ENCODE measurements around the gene FAM229B. TPM values are rescaled to one million over a fixed set of nuclear protein-coding genes. Genes with fewer than 3 reads are reported as not detected.
A peak's percentile ranks its signal among the peaks of the same experiment; 100 is the strongest.

The FAM229B gene
- total RNA-seq, 1 donor from 2014 or later = 31.8 TPM

DNA sequence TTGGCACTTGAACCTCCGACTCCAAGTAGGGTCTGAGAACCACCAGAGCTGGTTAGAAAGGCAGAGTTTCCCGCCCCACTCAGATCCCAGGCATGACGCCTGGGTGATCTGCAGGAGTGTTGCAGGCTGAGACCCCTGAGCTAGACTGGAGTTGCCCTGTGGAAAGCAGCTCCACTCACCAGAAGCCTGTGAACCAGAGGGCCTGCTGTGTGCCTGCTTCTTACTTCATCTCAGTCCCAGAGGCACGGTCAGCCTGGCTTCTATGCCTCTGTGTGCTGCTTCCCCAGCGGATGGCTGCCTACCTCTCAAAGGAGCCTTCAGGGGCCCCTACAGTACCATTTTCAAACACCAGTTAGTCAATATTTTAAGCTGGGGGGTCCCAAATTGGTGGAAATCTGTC lies 49.1 kb upstream of the FAM229B start:
- Histone ChIP-seq H3K79me2 (ENCODE audit: insufficient read depth, low read length) (no peaks in the 10 kb centered on the region), H3K4me1 (ENCODE audit: insufficient read depth, low read length) (peaks cover 31% of the 10 kb centered on the region), H4K20me1 (ENCODE audit: insufficient read depth, low read length) (no peaks in the 10 kb centered on the region), H3K9ac (ENCODE audit: low read length) (peak overlapping the region; percentile 84), H3K36me3 (ENCODE audit: insufficient read depth, low read length) (no peaks in the 10 kb centered on the region), H3K27me3 (ENCODE audit: insufficient read depth, low read length) (no peaks in the 10 kb centered on the region), H3K4me2 (ENCODE audit: low read length) (peak overlapping the region; percentile 81), H2AFZ (ENCODE audit: low read depth, low read length) (peak overlapping the region; percentile 77), H3K9me3 (ENCODE audit: insufficient read depth, low read depth, low read length) (no peaks in the 10 kb centered on the region), H3K4me3 (ENCODE audit: insufficient read depth, low read depth, low read length) (peak overlapping the region; percentile 42), H3K27ac (ENCODE audit: low read depth, low read length) (peak overlapping the region; percentile 94)
- Mint-ChIP-seq H3K27ac (ENCODE audit: unreplicated experiment) (peak overlapping the region; percentile 21), H3K4me1 (ENCODE audit: low read depth, unreplicated experiment) (peaks cover 28% of the 10 kb centered on the region), H3K27me3 (ENCODE audit: low read depth, unreplicated experiment) (peaks cover 3% of the 10 kb centered on the region), H3K36me3 (ENCODE audit: low read depth, unreplicated experiment) (no peaks in the 10 kb centered on the region), H3K9me3 (ENCODE audit: unreplicated experiment) (no peaks in the 10 kb centered on the region), H3K4me3 (ENCODE audit: unreplicated experiment) (no peak overlapping the region)
- TF ChIP-seq, protein P1, sequence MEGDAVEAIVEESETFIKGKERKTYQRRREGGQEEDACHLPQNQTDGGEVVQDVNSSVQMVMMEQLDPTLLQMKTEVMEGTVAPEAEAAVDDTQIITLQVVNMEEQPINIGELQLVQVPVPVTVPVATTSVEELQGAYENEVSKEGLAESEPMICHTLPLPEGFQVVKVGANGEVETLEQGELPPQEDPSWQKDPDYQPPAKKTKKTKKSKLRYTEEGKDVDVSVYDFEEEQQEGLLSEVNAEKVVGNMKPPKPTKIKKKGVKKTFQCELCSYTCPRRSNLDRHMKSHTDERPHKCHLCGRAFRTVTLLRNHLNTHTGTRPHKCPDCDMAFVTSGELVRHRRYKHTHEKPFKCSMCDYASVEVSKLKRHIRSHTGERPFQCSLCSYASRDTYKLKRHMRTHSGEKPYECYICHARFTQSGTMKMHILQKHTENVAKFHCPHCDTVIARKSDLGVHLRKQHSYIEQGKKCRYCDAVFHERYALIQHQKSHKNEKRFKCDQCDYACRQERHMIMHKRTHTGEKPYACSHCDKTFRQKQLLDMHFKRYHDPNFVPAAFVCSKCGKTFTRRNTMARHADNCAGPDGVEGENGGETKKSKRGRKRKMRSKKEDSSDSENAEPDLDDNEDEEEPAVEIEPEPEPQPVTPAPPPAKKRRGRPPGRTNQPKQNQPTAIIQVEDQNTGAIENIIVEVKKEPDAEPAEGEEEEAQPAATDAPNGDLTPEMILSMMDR (IDR thresholded peaks at IDR 0.05; ENCODE audit: insufficient read depth, low read depth, low read length) = no peak
- TF ChIP-seq EZH2 (IDR thresholded peaks at IDR 0.05; ENCODE audit: insufficient read depth, low read length) = no peak
- DNase-seq (ENCODE audit: low read depth) (no peak), FAIRE-seq (no peak)

DNA sequence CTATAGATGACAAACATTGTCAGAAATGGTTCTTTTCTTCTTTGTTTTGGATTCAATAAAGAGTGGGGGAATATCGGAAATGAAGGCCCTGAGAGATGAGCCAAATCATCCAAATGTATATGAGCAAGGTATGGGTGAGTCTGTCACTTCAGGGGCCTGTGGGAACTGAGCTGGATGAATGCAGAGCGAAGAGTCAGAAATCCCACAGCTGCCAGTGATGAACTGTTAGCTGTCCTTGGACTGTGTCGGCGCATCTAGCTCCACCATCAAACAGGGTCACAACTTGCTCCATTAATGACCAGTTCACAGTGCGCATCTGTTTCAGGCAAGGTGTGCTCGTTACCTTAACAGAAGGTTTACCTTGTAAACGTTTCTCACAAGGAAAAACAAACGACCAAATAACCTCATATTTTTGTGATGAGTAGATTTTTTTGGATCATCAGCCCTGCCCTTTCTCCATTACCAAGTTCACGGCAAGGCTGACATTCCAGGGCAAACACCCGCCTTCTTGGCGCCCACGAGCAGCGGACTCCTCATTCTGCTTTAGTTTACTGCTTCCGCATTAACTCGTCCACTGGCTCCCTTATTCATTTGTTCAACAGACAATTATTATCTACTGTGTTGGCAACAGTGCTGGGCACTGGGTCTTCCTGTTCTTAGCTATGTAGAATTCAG lies 48.5 kb upstream of the FAM229B start:
- peaks cover 33% of the 10 kb centered on the region for H3K4me1 ChIP-seq (ENCODE audit: insufficient read depth, low read length)
- Mint-ChIP-seq H3K36me3 (ENCODE audit: low read depth, unreplicated experiment) (no peaks in the 10 kb centered on the region), H3K27me3 (ENCODE audit: low read depth, unreplicated experiment) (no peaks in the 10 kb centered on the region), H3K4me1 (ENCODE audit: low read depth, unreplicated experiment) (peaks cover 30% of the 10 kb centered on the region), H3K4me3 (ENCODE audit: unreplicated experiment) (no peak overlapping the region), H3K27ac (ENCODE audit: unreplicated experiment) (peak overlapping the region; percentile 21), H3K9me3 (ENCODE audit: unreplicated experiment) (no peaks in the 10 kb centered on the region)
- peak overlapping the region; percentile 81 for H3K4me2 ChIP-seq (ENCODE audit: low read length)
- no peak overlapping the region for H2AFZ ChIP-seq (ENCODE audit: low read depth, low read length)
- no peaks in the 10 kb centered on the region for H3K79me2 ChIP-seq (ENCODE audit: insufficient read depth, low read length)
- no peaks in the 10 kb centered on the region for H3K27me3 ChIP-seq (ENCODE audit: insufficient read depth, low read length)
- H3K9me3 ChIP-seq (ENCODE audit: insufficient read depth, low read depth, low read length) = no peaks in the 10 kb centered on the region
- peak overlapping the region; percentile 94 for H3K27ac ChIP-seq (ENCODE audit: low read depth, low read length)
- DNase-seq (ENCODE audit: low read depth) (peak; percentile 55), FAIRE-seq (no peak)
- H3K4me3 ChIP-seq (ENCODE audit: insufficient read depth, low read depth, low read length) = no peak overlapping the region
- TF ChIP-seq, protein P1 (IDR thresholded peaks at IDR 0.05; ENCODE audit: insufficient read depth, low read depth, low read length) = no peak
- no peaks in the 10 kb centered on the region for H3K36me3 ChIP-seq (ENCODE audit: insufficient read depth, low read length)
- peak overlapping the region; percentile 84 for H3K9ac ChIP-seq (ENCODE audit: low read length)
- H4K20me1 ChIP-seq (ENCODE audit: insufficient read depth, low read length) = no peaks in the 10 kb centered on the region

DNA sequence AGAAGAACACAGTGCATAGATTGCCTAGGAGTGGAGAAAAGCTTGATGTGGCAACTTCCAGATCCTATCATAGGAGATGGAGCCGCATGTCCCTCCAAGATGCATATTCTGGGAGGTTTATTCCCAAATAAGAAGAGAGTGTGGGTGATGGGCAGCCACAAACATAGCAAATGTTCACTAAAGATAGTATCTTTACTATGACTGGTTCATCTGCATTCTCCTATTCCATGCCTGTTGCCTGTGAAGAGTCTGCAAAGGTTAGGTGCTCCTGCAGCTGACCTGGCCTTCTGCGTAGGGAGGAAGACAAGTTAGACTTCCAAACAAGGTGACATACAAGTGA lies 48.0 kb upstream of the FAM229B start:
- TF ChIP-seq, protein P1 (IDR thresholded peaks at IDR 0.05; ENCODE audit: insufficient read depth, low read depth, low read length) = no peak
- no peak for TF ChIP-seq EZH2 (IDR thresholded peaks at IDR 0.05; ENCODE audit: insufficient read depth, low read length)
- H3K27ac ChIP-seq (ENCODE audit: low read depth, low read length) = no peak overlapping the region
- Mint-ChIP-seq H3K36me3 (ENCODE audit: low read depth, unreplicated experiment) (no peaks in the 10 kb centered on the region), H3K9me3 (ENCODE audit: unreplicated experiment) (no peaks in the 10 kb centered on the region), H3K4me3 (ENCODE audit: unreplicated experiment) (no peak overlapping the region), H3K27ac (ENCODE audit: unreplicated experiment) (peak overlapping the region; percentile 35), H3K27me3 (ENCODE audit: low read depth, unreplicated experiment) (no peaks in the 10 kb centered on the region), H3K4me1 (ENCODE audit: low read depth, unreplicated experiment) (peaks cover 34% of the 10 kb centered on the region)
- FAIRE-seq (no peak), DNase-seq (ENCODE audit: low read depth) (no peak)
- no peaks in the 10 kb centered on the region for H3K27me3 ChIP-seq (ENCODE audit: insufficient read depth, low read length)
- H3K79me2 ChIP-seq (ENCODE audit: insufficient read depth, low read length) = no peaks in the 10 kb centered on the region
- no peaks in the 10 kb centered on the region for H4K20me1 ChIP-seq (ENCODE audit: insufficient read depth, low read length)
- peak overlapping the region; percentile 11 for H3K4me2 ChIP-seq (ENCODE audit: low read length)
- H3K4me3 ChIP-seq (ENCODE audit: insufficient read depth, low read depth, low read length) = no peak overlapping the region
- no peaks in the 10 kb centered on the region for H3K36me3 ChIP-seq (ENCODE audit: insufficient read depth, low read length)
- no peak overlapping the region for H3K9ac ChIP-seq (ENCODE audit: low read length)
- H3K9me3 ChIP-seq (ENCODE audit: insufficient read depth, low read depth, low read length) = no peaks in the 10 kb centered on the region
- peaks cover 38% of the 10 kb centered on the region for H3K4me1 ChIP-seq (ENCODE audit: insufficient read depth, low read length)
- H2AFZ ChIP-seq (ENCODE audit: low read depth, low read length) = no peak overlapping the region
